ENCODE data around the gene GSK3B. TPM values are rescaled to one million over a fixed set of nuclear protein-coding genes. Genes with fewer than 3 reads are reported as not detected.

Gene GSK3B
- total RNA-seq, 6 donors from 2014 or later = 41.4 to 84.9 (median 48.0) TPM

- ATAC-seq (ENCODE audit: low FRiP score in 2 of 2) (no peak), DNase-seq (no peak)
- no peak overlapping the region for H3K4me3 ChIP-seq
- H3K4me1 ChIP-seq = peaks cover 4 to 28% (median 19%) of the 10 kb centered on the region in 4 donors
- H3K36me3 ChIP-seq = no peaks in the 10 kb centered on the region
- no peaks in the 10 kb centered on the region for H3K27me3 ChIP-seq
- TF ChIP-seq POLR2A (IDR thresholded peaks at IDR 0.05) (no peak), CTCF (IDR thresholded peaks at IDR 0.05) (no peak), EP300 (IDR thresholded peaks at IDR 0.05) (no peak), POLR2AphosphoS5 (IDR thresholded peaks at IDR 0.05) (no peak)
- WGBS, 2 donors = 78 to 94% methylated on average over 1 of the region's 1 CpG
- H3K27ac ChIP-seq = no peak overlapping the region
- no peaks in the 10 kb centered on the region for H3K9me3 ChIP-seq
Measured at GRCh38 chr3:120024103-120024502, 70.1 kb downstream of the GSK3B start.

GRCh38 chr3:120022729-120023128 lies 71.5 kb downstream of the GSK3B start:
- Histone ChIP-seq H3K27me3 (no peaks in the 10 kb centered on the region), H3K4me1 (peaks cover 10 to 30% (median 25%) of the 10 kb centered on the region in 4 donors), H3K9me3 (no peaks in the 10 kb centered on the region), H3K4me3 (no peak overlapping the region), H3K36me3 (no peaks in the 10 kb centered on the region), H3K27ac (no peak overlapping the region)
- ATAC-seq (ENCODE audit: low FRiP score in 2 of 2) (no peak), DNase-seq (no peak)
- TF ChIP-seq POLR2AphosphoS5 (IDR thresholded peaks at IDR 0.05) (no peak), CTCF (IDR thresholded peaks at IDR 0.05) (no peak), POLR2A (IDR thresholded peaks at IDR 0.05) (no peak), EP300 (IDR thresholded peaks at IDR 0.05) (no peak)
- 83 to 86% methylated on average over 2 of the region's 2 CpGs for WGBS, 2 donors

- ATAC-seq (ENCODE audit: low FRiP score in 2 of 2) (no peak), DNase-seq (no peak)
- no peaks in the 10 kb centered on the region for H3K9me3 ChIP-seq
- no peak overlapping the region for H3K4me3 ChIP-seq
- TF ChIP-seq POLR2A (IDR thresholded peaks at IDR 0.05) = no peak
- TF ChIP-seq EP300 (IDR thresholded peaks at IDR 0.05) = no peak
- TF ChIP-seq POLR2AphosphoS5 (IDR thresholded peaks at IDR 0.05) = no peak
- TF ChIP-seq CTCF (IDR thresholded peaks at IDR 0.05) = no peak
- no peaks in the 10 kb centered on the region for H3K27me3 ChIP-seq
- no peaks in the 10 kb centered on the region for H3K36me3 ChIP-seq
- no peak overlapping the region for H3K27ac ChIP-seq
- H3K4me1 ChIP-seq = peaks cover 9 to 31% (median 30%) of the 10 kb centered on the region in 4 donors
Measured at GRCh38 chr3:120021523-120021922, 72.7 kb downstream of the GSK3B start.

GRCh38 chr3:120018299-120018698 lies 75.9 kb downstream of the GSK3B start:
- Histone ChIP-seq H3K27me3 (no peaks in the 10 kb centered on the region), H3K9me3 (no peaks in the 10 kb centered on the region), H3K4me3 (no peak overlapping the region), H3K4me1 (peaks cover 12 to 46% (median 38%) of the 10 kb centered on the region in 4 donors), H3K36me3 (no peaks in the 10 kb centered on the region), H3K27ac (no peak overlapping the region)
- TF ChIP-seq CTCF (IDR thresholded peaks at IDR 0.05) (no peak), EP300 (IDR thresholded peaks at IDR 0.05) (no peak), POLR2A (IDR thresholded peaks at IDR 0.05) (no peak), POLR2AphosphoS5 (IDR thresholded peaks at IDR 0.05) (no peak)
- DNase-seq (no peak), ATAC-seq (ENCODE audit: low FRiP score in 2 of 2) (no peak)
- 91 to 93% methylated on average over 3 of the region's 3 CpGs for WGBS, 2 donors

- Histone ChIP-seq H3K4me3 (no peak overlapping the region), H3K36me3 (no peaks in the 10 kb centered on the region), H3K4me1 (peaks cover 16 to 50% (median 42%) of the 10 kb centered on the region in 4 donors), H3K27me3 (no peaks in the 10 kb centered on the region), H3K27ac (no peak overlapping the region), H3K9me3 (no peaks in the 10 kb centered on the region)
- TF ChIP-seq POLR2A (IDR thresholded peaks at IDR 0.05) (no peak), EP300 (IDR thresholded peaks at IDR 0.05) (no peak), CTCF (IDR thresholded peaks at IDR 0.05) (no peak), POLR2AphosphoS5 (IDR thresholded peaks at IDR 0.05) (no peak)
- DNase-seq (no peak), ATAC-seq (ENCODE audit: low FRiP score in 2 of 2) (no peak)
- 66 to 74% methylated on average over 3 of the region's 3 CpGs for WGBS, 2 donors
Measured at GRCh38 chr3:120017692-120018091, 76.6 kb downstream of the GSK3B start.

Data from upper lobe of left lung (tissue), 6 donors.